Measurements from ENCODE around the gene CDH10. TPM values are rescaled to one million over a fixed set of nuclear protein-coding genes. Genes with fewer than 3 reads are reported as not detected.

CDH10 gene
- total and polyA plus RNA-seq, 2 donors (not counting 1 experiment from before 2014, with no cell fraction given) = not detected

- WGBS (ENCODE audit: insufficient coverage) = 83% methylated on average over 2 of the region's 4 CpGs
- TF ChIP-seq CTCF (IDR thresholded peaks at IDR 0.05) = no peak
- TF ChIP-seq EZH2 (IDR thresholded peaks at IDR 0.05; ENCODE audit: borderline replicate concordance, insufficient read depth, low read depth, low read length, poor library complexity, severe bottlenecking) = no peak
These were observed 89.5 kb downstream of the CDH10 start for GRCh38 chr5:24555229-24555628.

GRCh38 chr5:24547132-24547531 is 97.6 kb downstream of the CDH10 start:
- no peak overlapping the region for H3K27ac Mint-ChIP-seq
- no peak overlapping the region for H3K4me2 ChIP-seq (replicated peaks; ENCODE audit: low read depth, low read length, poor library complexity, severe bottlenecking)
- TF ChIP-seq CTCF (IDR thresholded peaks at IDR 0.05) (no peak), EZH2 (IDR thresholded peaks at IDR 0.05; ENCODE audit: borderline replicate concordance, insufficient read depth, low read depth, low read length, poor library complexity, severe bottlenecking) (no peak)
- H3K4me1 Mint-ChIP-seq = no peaks in the 10 kb centered on the region
- intact Hi-C loops (cut with micrococcal nuclease) = no loop called here
- no peak overlapping the region for H3K27ac ChIP-seq (ENCODE audit: low read length in 2 of 2)
- no peaks in the 10 kb centered on the region for H3K79me2 ChIP-seq (ENCODE audit: control insufficient read depth, insufficient read depth, low read length)
- no CpG with 5 or more reads among the region's 2 CpGs for WGBS (ENCODE audit: insufficient coverage)
- H3K4me1 ChIP-seq (ENCODE audit: control insufficient read depth in 2 of 2, insufficient read depth in 2 of 2, low read length in 2 of 2) = no peaks in the 10 kb centered on the region
- no peaks in the 10 kb centered on the region for H3K27me3 Mint-ChIP-seq
- H3K9me3 Mint-ChIP-seq (ENCODE audit: insufficient read depth) = peaks cover 6% of the 10 kb centered on the region
- CTCF ChIA-PET = no interaction called here
- H2AFZ ChIP-seq (ENCODE audit: insufficient read depth, low read depth, low read length, poor library complexity, severe bottlenecking) = no peak overlapping the region
- no peak overlapping the region for H3K4me3 ChIP-seq (ENCODE audit: control extremely low read depth in 1 of 5, extremely low read depth in 1 of 5, insufficient read depth in 1 of 5, low read depth in 2 of 5, low read length in 4 of 5)
- H3K27me3 ChIP-seq (replicated peaks in 1 of 4; ENCODE audit: control extremely low read depth in 1 of 4, control insufficient read depth in 3 of 4, insufficient read depth in 4 of 4, low read length in 3 of 4) = no peaks in the 10 kb centered on the region
- no peaks in the 10 kb centered on the region for H3K36me3 ChIP-seq (replicated peaks in 1 of 2; ENCODE audit: control extremely low read depth in 1 of 2, control insufficient read depth in 1 of 2, extremely low read depth in 1 of 2, insufficient read depth in 2 of 2, low read length in 1 of 2)
- ATAC-seq (ENCODE audit: low read depth) = no peak
- POLR2A ChIA-PET = no interaction called here
- DNase-seq = no peak
- H3K9ac ChIP-seq (ENCODE audit: low read length) = no peak overlapping the region
- H3K9me3 ChIP-seq (ENCODE audit: control extremely low read depth in 1 of 3, control insufficient read depth in 2 of 3, insufficient read depth in 1 of 3, low read length in 2 of 3) = no peaks in the 10 kb centered on the region
- H4K20me1 ChIP-seq (ENCODE audit: control insufficient read depth, insufficient read depth, low read length, poor library complexity, severe bottlenecking) = no peaks in the 10 kb centered on the region
- no peak overlapping the region for H3K4me3 Mint-ChIP-seq

More at GRCh38 chr5:24555229-24555628, 89.5 kb downstream of the CDH10 start:
- Mint-ChIP-seq H3K27ac (no peak overlapping the region), H3K4me1 (no peaks in the 10 kb centered on the region), H3K4me3 (no peak overlapping the region), H3K27me3 (no peaks in the 10 kb centered on the region), H3K9me3 (ENCODE audit: insufficient read depth) (peaks cover 8% of the 10 kb centered on the region)
- Histone ChIP-seq H4K20me1 (ENCODE audit: control insufficient read depth, insufficient read depth, low read length, poor library complexity, severe bottlenecking) (no peaks in the 10 kb centered on the region), H3K36me3 (replicated peaks in 1 of 2; ENCODE audit: control extremely low read depth in 1 of 2, control insufficient read depth in 1 of 2, extremely low read depth in 1 of 2, insufficient read depth in 2 of 2, low read length in 1 of 2) (no peaks in the 10 kb centered on the region), H3K4me3 (ENCODE audit: control extremely low read depth in 1 of 5, extremely low read depth in 1 of 5, insufficient read depth in 1 of 5, low read depth in 2 of 5, low read length in 4 of 5) (no peak overlapping the region), H3K4me1 (ENCODE audit: control insufficient read depth in 2 of 2, insufficient read depth in 2 of 2, low read length in 2 of 2) (no peaks in the 10 kb centered on the region), H3K4me2 (replicated peaks; ENCODE audit: low read depth, low read length, poor library complexity, severe bottlenecking) (no peak overlapping the region), H2AFZ (ENCODE audit: insufficient read depth, low read depth, low read length, poor library complexity, severe bottlenecking) (no peak overlapping the region), H3K27me3 (replicated peaks in 1 of 4; ENCODE audit: control extremely low read depth in 1 of 4, control insufficient read depth in 3 of 4, insufficient read depth in 4 of 4, low read length in 3 of 4) (no peaks in the 10 kb centered on the region), H3K79me2 (ENCODE audit: control insufficient read depth, insufficient read depth, low read length) (no peaks in the 10 kb centered on the region), H3K27ac (ENCODE audit: low read length in 2 of 2) (no peak overlapping the region), H3K9me3 (ENCODE audit: control extremely low read depth in 1 of 3, control insufficient read depth in 2 of 3, insufficient read depth in 1 of 3, low read length in 2 of 3) (no peaks in the 10 kb centered on the region), H3K9ac (ENCODE audit: low read length) (no peak overlapping the region)
- DNase-seq (no peak), ATAC-seq (ENCODE audit: low read depth) (no peak)
- ChIA-PET CTCF (no interaction called here), POLR2A (no interaction called here)
- intact Hi-C loops (cut with micrococcal nuclease) = no loop called here

Measured in B cell (primary cell).